ENCODE measurements around the gene DMKN.
"Not testable (repeated sequence)": the region's sequence is repeated elsewhere in the genome, so short reads cannot be mapped to it uniquely, and the experiment has no call there.

Gene DMKN

DNA sequence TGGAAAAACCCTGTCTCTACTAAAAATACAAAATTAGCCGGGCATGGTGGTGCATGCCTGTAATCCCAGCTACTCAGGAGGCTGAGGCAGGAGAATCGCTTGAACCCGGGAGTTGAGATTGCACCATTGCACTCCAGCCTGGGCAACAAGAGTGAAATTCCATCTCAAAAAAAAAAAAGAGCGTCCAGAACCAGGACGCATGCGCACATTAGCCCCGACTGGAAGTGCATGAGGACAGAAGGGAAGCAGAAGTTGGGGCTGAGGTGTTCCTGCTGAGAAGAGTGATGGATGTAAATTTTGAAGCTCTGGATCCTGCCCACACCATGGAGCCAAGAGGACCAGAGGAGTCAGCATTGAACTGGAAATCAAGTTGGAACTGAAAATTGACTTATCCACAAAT is 38.9 kb downstream of the DMKN start:
- not testable (repeated sequence) for H3K4me1 ChIP-seq (ENCODE audit: control extremely low read depth in 1 of 4, control insufficient read depth in 4 of 4, insufficient read depth in 4 of 4, low read length in 3 of 4); H3K27ac ChIP-seq (ENCODE audit: insufficient read depth in 1 of 2, low read depth in 1 of 2, low read length in 2 of 2, poor library complexity in 1 of 2, severe bottlenecking in 2 of 2); H3K9me3 ChIP-seq (ENCODE audit: control extremely low read depth in 1 of 5, control insufficient read depth in 4 of 5, insufficient read depth in 2 of 5, low read depth in 1 of 5, low read length in 4 of 5); H3K36me3 ChIP-seq (ENCODE audit: control insufficient read depth in 4 of 4, insufficient read depth in 4 of 4, low read length in 3 of 4); H3K4me3 ChIP-seq (ENCODE audit: control insufficient read depth in 1 of 7, extremely low read depth in 1 of 7, insufficient read depth in 4 of 7, low read depth in 2 of 7, low read length in 6 of 7); DNase-seq; H3K27me3 ChIP-seq (replicated peaks in 2 of 5; ENCODE audit: control insufficient read depth in 4 of 5, insufficient read depth in 5 of 5, low read length in 4 of 5)
- ChIA-PET CTCF (interaction anchor here (0.7 to 10.1 kb wide), 3 partner anchors 12 to 122 kb away, joined by 3 to 118 read pairs (median 5); partner anchors contain the start of genes FFAR1 and FFAR3), POLR2A (interaction anchor here (0.6 kb wide), 1 partner anchor 154 kb away, joined by 3 read pairs; no protein-coding TSS in a partner anchor)
- WGBS (ENCODE audit: insufficient coverage), result 97% methylated on average over 6 of the region's 7 CpGs

- DNase-seq, result no peak
- no peaks in the 10 kb centered on the region for H3K4me1 ChIP-seq (ENCODE audit: control extremely low read depth in 1 of 4, control insufficient read depth in 4 of 4, insufficient read depth in 4 of 4, low read length in 3 of 4)
- no peaks in the 10 kb centered on the region for H3K9me3 ChIP-seq (ENCODE audit: control extremely low read depth in 1 of 5, control insufficient read depth in 4 of 5, insufficient read depth in 2 of 5, low read depth in 1 of 5, low read length in 4 of 5)
- no peak overlapping the region for H3K27ac ChIP-seq (ENCODE audit: insufficient read depth in 1 of 2, low read depth in 1 of 2, low read length in 2 of 2, poor library complexity in 1 of 2, severe bottlenecking in 2 of 2)
- H3K4me3 ChIP-seq (ENCODE audit: control insufficient read depth in 1 of 7, extremely low read depth in 1 of 7, insufficient read depth in 4 of 7, low read depth in 2 of 7, low read length in 6 of 7), result no peak overlapping the region
- 100% methylated on average over 13 of the region's 14 CpGs for WGBS (ENCODE audit: insufficient coverage)
- POLR2A ChIA-PET, result interaction anchor here (0.6 kb wide), 1 partner anchor 154 kb away, joined by 3 read pairs; no protein-coding TSS in a partner anchor
- H3K36me3 ChIP-seq (ENCODE audit: control insufficient read depth in 4 of 4, insufficient read depth in 4 of 4, low read length in 3 of 4), result no peaks in the 10 kb centered on the region
- CTCF ChIA-PET, result interaction anchor here (1.0 to 10.1 kb wide), 4 partner anchors 10 to 121 kb away, joined by 3 to 118 read pairs (median 7); partner anchors contain the start of genes FFAR1 and FFAR3
- peaks cover 0 to 2% (median 0%) of the 10 kb centered on the region in 5 experiments for H3K27me3 ChIP-seq (replicated peaks in 2 of 5; ENCODE audit: control insufficient read depth in 4 of 5, insufficient read depth in 5 of 5, low read length in 4 of 5)
Measured at GRCh38 chr19:35474104-35474503, 39.3 kb downstream of the DMKN start.

DNA sequence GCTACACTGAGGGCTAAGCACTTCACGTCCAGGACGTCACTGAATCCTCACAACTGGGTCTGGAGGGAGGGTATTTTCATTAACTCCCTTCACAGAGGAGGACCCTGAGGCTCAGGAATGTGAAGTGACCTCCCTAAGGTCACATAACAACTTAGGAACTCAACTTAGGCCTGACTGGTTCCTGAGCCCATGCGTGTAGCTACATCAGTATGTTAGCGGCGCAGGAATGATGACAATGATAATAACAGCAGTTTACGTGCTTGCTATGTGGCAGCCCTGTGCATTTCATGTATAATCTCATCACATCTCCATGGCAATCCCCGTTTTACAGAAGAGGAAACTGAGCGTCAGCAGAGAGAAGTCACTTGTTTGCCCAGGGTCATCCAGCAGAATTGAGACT is 41.5 kb downstream of the DMKN start:
- H3K27me3 ChIP-seq (replicated peaks in 2 of 5; ENCODE audit: control insufficient read depth in 4 of 5, insufficient read depth in 5 of 5, low read length in 4 of 5), result peaks cover 0 to 2% (median 0%) of the 10 kb centered on the region in 5 experiments
- H3K36me3 ChIP-seq (ENCODE audit: control insufficient read depth in 4 of 4, insufficient read depth in 4 of 4, low read length in 3 of 4), result no peaks in the 10 kb centered on the region
- ChIA-PET CTCF (interaction anchor here (1.6 to 10.1 kb wide), 4 partner anchors 8 to 119 kb away, joined by 3 to 118 read pairs (median 6); partner anchors contain the start of genes FFAR1 and FFAR3), POLR2A (no interaction called here)
- no peaks in the 10 kb centered on the region for H3K9me3 ChIP-seq (ENCODE audit: control extremely low read depth in 1 of 5, control insufficient read depth in 4 of 5, insufficient read depth in 2 of 5, low read depth in 1 of 5, low read length in 4 of 5)
- 86% methylated on average over 7 of the region's 8 CpGs for WGBS (ENCODE audit: insufficient coverage)
- H3K4me3 ChIP-seq (ENCODE audit: control insufficient read depth in 1 of 7, extremely low read depth in 1 of 7, insufficient read depth in 4 of 7, low read depth in 2 of 7, low read length in 6 of 7), result no peak overlapping the region
- H3K27ac ChIP-seq (ENCODE audit: insufficient read depth in 1 of 2, low read depth in 1 of 2, low read length in 2 of 2, poor library complexity in 1 of 2, severe bottlenecking in 2 of 2), result no peak overlapping the region
- no peak for DNase-seq
- H3K4me1 ChIP-seq (ENCODE audit: control extremely low read depth in 1 of 4, control insufficient read depth in 4 of 4, insufficient read depth in 4 of 4, low read length in 3 of 4), result no peaks in the 10 kb centered on the region

GRCh38 chr19:35471075-35471474 is 42.4 kb downstream of the DMKN start:
- H3K4me3 ChIP-seq (ENCODE audit: control insufficient read depth in 1 of 7, extremely low read depth in 1 of 7, insufficient read depth in 4 of 7, low read depth in 2 of 7, low read length in 6 of 7); POLR2A ChIA-PET; H3K27ac ChIP-seq (ENCODE audit: insufficient read depth in 1 of 2, low read depth in 1 of 2, low read length in 2 of 2, poor library complexity in 1 of 2, severe bottlenecking in 2 of 2); DNase-seq; H3K4me1 ChIP-seq (ENCODE audit: control extremely low read depth in 1 of 4, control insufficient read depth in 4 of 4, insufficient read depth in 4 of 4, low read length in 3 of 4); H3K9me3 ChIP-seq (ENCODE audit: control extremely low read depth in 1 of 5, control insufficient read depth in 4 of 5, insufficient read depth in 2 of 5, low read depth in 1 of 5, low read length in 4 of 5); H3K27me3 ChIP-seq (replicated peaks in 2 of 5; ENCODE audit: control insufficient read depth in 4 of 5, insufficient read depth in 5 of 5, low read length in 4 of 5); H3K36me3 ChIP-seq (ENCODE audit: control insufficient read depth in 4 of 4, insufficient read depth in 4 of 4, low read length in 3 of 4): not testable (repeated sequence)
- 93% methylated on average over 3 of the region's 4 CpGs for WGBS (ENCODE audit: insufficient coverage)
- CTCF ChIA-PET, result interaction anchor here (2.6 to 10.1 kb wide), 3 partner anchors 21 to 118 kb away, joined by 10 to 118 read pairs (median 29); partner anchors contain the start of genes FFAR1 and FFAR3

DNA sequence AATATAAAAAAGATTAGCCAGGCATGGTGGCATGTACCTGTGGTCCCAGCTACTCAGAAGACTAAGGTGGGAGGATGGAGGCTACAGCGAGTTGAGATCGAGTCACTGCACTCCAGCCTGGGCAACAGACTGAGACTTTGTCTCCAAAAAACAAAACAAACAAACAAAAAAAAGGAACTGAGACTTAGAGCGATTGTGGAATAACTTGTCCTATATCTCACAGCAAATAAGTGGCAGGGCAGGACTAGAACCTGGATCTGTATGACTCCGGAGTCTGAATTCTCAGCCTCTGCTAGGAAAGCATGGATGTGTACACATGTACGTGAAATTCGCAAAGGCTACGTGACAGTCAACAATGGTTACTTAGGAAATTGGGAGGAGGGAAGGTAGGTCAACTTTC is 43.3 kb downstream of the DMKN start:
- POLR2A ChIA-PET, result no interaction called here

DNA sequence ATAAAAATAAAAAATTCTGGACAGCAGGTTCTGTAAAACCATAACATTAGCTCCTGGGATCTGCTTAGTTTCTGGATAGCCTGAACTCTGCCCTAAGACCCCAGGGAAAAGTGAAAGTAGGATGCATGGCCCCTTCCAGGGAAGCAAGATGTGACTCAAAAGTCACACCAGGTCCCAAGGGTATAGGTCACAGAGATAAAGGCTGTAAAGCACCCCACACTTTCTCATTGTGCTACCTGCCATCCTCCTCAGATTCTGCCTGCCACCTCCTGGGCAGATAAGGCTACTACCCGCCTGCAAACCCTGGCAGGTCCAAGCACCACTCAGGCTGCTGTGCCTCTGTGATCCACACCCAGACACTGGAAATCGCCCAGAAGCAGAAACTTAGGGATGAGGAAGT is 44.8 kb downstream of the DMKN start:
- peak; percentile 74 to 84 (median 78) for DNase-seq
- Histone ChIP-seq H3K27ac (ENCODE audit: insufficient read depth in 1 of 2, low read depth in 1 of 2, low read length in 2 of 2, poor library complexity in 1 of 2, severe bottlenecking in 2 of 2) (no peak overlapping the region), H3K4me3 (ENCODE audit: control insufficient read depth in 1 of 7, extremely low read depth in 1 of 7, insufficient read depth in 4 of 7, low read depth in 2 of 7, low read length in 6 of 7) (no peak overlapping the region), H3K27me3 (replicated peaks in 2 of 5; ENCODE audit: control insufficient read depth in 4 of 5, insufficient read depth in 5 of 5, low read length in 4 of 5) (no peaks in the 10 kb centered on the region), H3K9me3 (ENCODE audit: control extremely low read depth in 1 of 5, control insufficient read depth in 4 of 5, insufficient read depth in 2 of 5, low read depth in 1 of 5, low read length in 4 of 5) (no peaks in the 10 kb centered on the region), H3K4me1 (ENCODE audit: control extremely low read depth in 1 of 4, control insufficient read depth in 4 of 4, insufficient read depth in 4 of 4, low read length in 3 of 4) (peaks cover 0 to 9% (median 2%) of the 10 kb centered on the region in 4 experiments), H3K36me3 (ENCODE audit: control insufficient read depth in 4 of 4, insufficient read depth in 4 of 4, low read length in 3 of 4) (no peaks in the 10 kb centered on the region)
- CTCF ChIA-PET, result interaction anchor here (0.6 to 10.1 kb wide), 27 partner anchors 8 to 232 kb away, joined by 3 to 118 read pairs (median 4); partner anchors contain the start of genes FFAR1, FFAR2, FFAR3 and USF2
- POLR2A ChIA-PET, result no interaction called here
- 20% methylated on average over 2 of the region's 2 CpGs for WGBS (ENCODE audit: insufficient coverage)

More for the DNA sequence above, 43.3 kb downstream of the DMKN start:
- H3K27ac ChIP-seq (ENCODE audit: insufficient read depth in 1 of 2, low read depth in 1 of 2, low read length in 2 of 2, poor library complexity in 1 of 2, severe bottlenecking in 2 of 2), result no peak overlapping the region
- no peaks in the 10 kb centered on the region for H3K36me3 ChIP-seq (ENCODE audit: control insufficient read depth in 4 of 4, insufficient read depth in 4 of 4, low read length in 3 of 4)
- no peaks in the 10 kb centered on the region for H3K4me1 ChIP-seq (ENCODE audit: control extremely low read depth in 1 of 4, control insufficient read depth in 4 of 4, insufficient read depth in 4 of 4, low read length in 3 of 4)
- 93% methylated on average over 3 of the region's 7 CpGs for WGBS (ENCODE audit: insufficient coverage)
- H3K27me3 ChIP-seq (replicated peaks in 2 of 5; ENCODE audit: control insufficient read depth in 4 of 5, insufficient read depth in 5 of 5, low read length in 4 of 5), result peaks cover 0 to 2% (median 0%) of the 10 kb centered on the region in 5 experiments
- H3K9me3 ChIP-seq (ENCODE audit: control extremely low read depth in 1 of 5, control insufficient read depth in 4 of 5, insufficient read depth in 2 of 5, low read depth in 1 of 5, low read length in 4 of 5), result no peaks in the 10 kb centered on the region
- DNase-seq, result no peak
- no peak overlapping the region for H3K4me3 ChIP-seq (ENCODE audit: control insufficient read depth in 1 of 7, extremely low read depth in 1 of 7, insufficient read depth in 4 of 7, low read depth in 2 of 7, low read length in 6 of 7)
- CTCF ChIA-PET, result interaction anchor here (1.0 to 10.1 kb wide), 13 partner anchors 8 to 138 kb away, joined by 3 to 118 read pairs (median 5); partner anchors contain the start of genes FFAR1, FFAR2 and FFAR3

DNA sequence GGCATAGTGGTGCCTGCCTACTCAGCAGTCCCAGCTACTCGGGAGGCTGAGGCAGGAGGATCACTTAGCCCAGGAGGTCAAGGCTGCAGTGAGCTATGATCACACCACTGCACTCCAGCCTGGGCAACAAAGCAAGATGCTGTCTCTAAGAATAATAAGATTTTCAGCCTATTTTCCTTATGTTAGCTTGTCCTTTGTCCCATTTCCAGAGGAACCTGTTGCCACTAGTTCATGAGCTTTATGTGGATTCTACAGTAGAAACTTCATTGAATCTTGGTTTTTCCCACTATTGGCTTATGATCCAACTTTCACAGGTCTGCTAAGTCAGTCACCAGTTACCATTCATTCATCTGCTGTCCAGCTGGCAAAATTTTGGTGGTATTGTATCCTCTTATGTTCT is 47.2 kb downstream of the DMKN start:
- H3K4me3 ChIP-seq (ENCODE audit: control insufficient read depth in 1 of 7, extremely low read depth in 1 of 7, insufficient read depth in 4 of 7, low read depth in 2 of 7, low read length in 6 of 7), result no peak overlapping the region
- ChIA-PET POLR2A (no interaction called here), CTCF (interaction anchor here (0.7 to 10.1 kb wide), 5 partner anchors 29 to 196 kb away, joined by 3 to 118 read pairs (median 5); partner anchors contain the start of genes FFAR1, FFAR3 and USF2)
- H3K36me3 ChIP-seq (ENCODE audit: control insufficient read depth in 4 of 4, insufficient read depth in 4 of 4, low read length in 3 of 4), result no peaks in the 10 kb centered on the region
- no CpG with 5 or more reads among the region's 1 CpG for WGBS (ENCODE audit: insufficient coverage)
- peaks cover 8 to 29% (median 23%) of the 10 kb centered on the region in 4 experiments for H3K4me1 ChIP-seq (ENCODE audit: control extremely low read depth in 1 of 4, control insufficient read depth in 4 of 4, insufficient read depth in 4 of 4, low read length in 3 of 4)
- no peaks in the 10 kb centered on the region for H3K9me3 ChIP-seq (ENCODE audit: control extremely low read depth in 1 of 5, control insufficient read depth in 4 of 5, insufficient read depth in 2 of 5, low read depth in 1 of 5, low read length in 4 of 5)
- no peak overlapping the region for H3K27ac ChIP-seq (ENCODE audit: insufficient read depth in 1 of 2, low read depth in 1 of 2, low read length in 2 of 2, poor library complexity in 1 of 2, severe bottlenecking in 2 of 2)
- H3K27me3 ChIP-seq (replicated peaks in 2 of 5; ENCODE audit: control insufficient read depth in 4 of 5, insufficient read depth in 5 of 5, low read length in 4 of 5), result no peaks in the 10 kb centered on the region
- DNase-seq, result no peak
